Sigmoid colon (tissue), 7 donors: ENCODE measurements around the gene LOXHD1. TPM values are rescaled to one million over a fixed set of nuclear protein-coding genes. Genes with fewer than 3 reads are reported as not detected.

Experiments
- DNase-seq: peaks from one replicate; pipeline ENCODE4 v3.0.0-alpha.2; 2019
- H3K27ac ChIP-seq, 4 donors: fragments of 200-600 bp; sonication (generic); one replicate each; pipeline ENCODE4 v1.5.1; 2016 to 2019; ENCODE audit warnings: mild to moderate bottlenecking in 1 of 4
- H3K27me3 ChIP-seq, 3 donors: fragments of 200-600 bp; sonication (generic); one replicate each; pipeline ENCODE4 v1.5.1; 2019; ENCODE audit warnings: mild to moderate bottlenecking in 1 of 3
- H3K36me3 ChIP-seq, 4 donors: fragments of 200-600 bp; sonication (generic); one replicate each; pipeline ENCODE4 v1.5.1; 2016 to 2019
- H3K4me1 ChIP-seq, 4 donors: fragments of 200-600 bp; sonication (generic); one replicate each; pipeline ENCODE4 v1.5.1; 2017 to 2019
- H3K4me3 ChIP-seq, 4 donors: fragments of 200-600 bp; sonication (generic); one replicate each; pipeline ENCODE4 v1.5.1; 2017 to 2019; ENCODE audit warnings: mild to moderate bottlenecking in 2 of 4, moderate library complexity in 1 of 4
- H3K9me3 ChIP-seq, 4 donors: fragments of 200-600 bp in 3 of 4; sonication (generic) in 3 of 4; one replicate each; pipeline versions ENCODE4 v1.5.1 to v1.6.1; 2013 to 2019
- EP300 ChIP-seq, 4 donors: sonication (generic); formaldehyde crosslinking; IDR thresholded peaks; one replicate each; pipeline ENCODE4 v1.6.1; 2017; ENCODE audit warnings: antibody characterized with exemption in 4 of 4
- POLR2A ChIP-seq, 2 donors: fragments of 450-650 bp; IDR thresholded peaks; one replicate each; pipeline ENCODE4 v1.6.1; 2016; ENCODE audit warnings: antibody characterized with exemption in 2 of 2, mild to moderate bottlenecking in 2 of 2, moderate library complexity in 2 of 2
- POLR2AphosphoS5 ChIP-seq, 4 donors: sonication (generic); formaldehyde crosslinking; IDR thresholded peaks; one replicate each; pipeline ENCODE4 v1.6.1; 2017; ENCODE audit warnings: antibody characterized with exemption in 4 of 4
- WGBS, 2 donors: extraction: QIAGEN DNeasy Blood & Tissue Kit; methylation state at CpG; one replicate each; pipeline ENCODE4 v1.1.7; 2013; 5-methylcytosine and 5-hydroxymethylcytosine counted together
- intact Hi-C: fragments of 100-400 bp; cut with DNase I; formaldehyde crosslinking; loops from one replicate; pipeline ENCODE4 v1.15.1; 2023
- polyA plus RNA-seq, 3 donors: library from polyadenylated mRNA; stranded (reverse); fragments of 200-250 nt; gene quantifications; one replicate each; pipeline ENCODE4 v1.2.3, GENCODE V29; 2013
- total RNA-seq, 4 donors: library from RNA; depleted of rRNA; stranded (reverse); fragments of >200 nt; gene quantifications; one replicate each; pipeline ENCODE4 v1.1.0, GENCODE V29; 2016
- TF ChIP-seq, protein P1 (sequence below), 4 experiments: fragments of 450-650 bp in 3 of 4; fragments of 200-600 bp in 1 of 4; IDR thresholded peaks; one replicate each; pipeline ENCODE4 v1.5.1; 2016 to 2019; ENCODE audit warnings: antibody characterized with exemption in 4 of 4, mild to moderate bottlenecking in 3 of 4, moderate library complexity in 2 of 4
- donor health status: healthy with polysubstance abuse.
- donor health status: Bipolar disorder and iron deficiency.
- donor health status: healthy.

Gene LOXHD1
- total and polyA plus RNA-seq, 7 donors, result 0.06 to 0.28 (median 0.27) TPM; not detected in 4

DNA sequence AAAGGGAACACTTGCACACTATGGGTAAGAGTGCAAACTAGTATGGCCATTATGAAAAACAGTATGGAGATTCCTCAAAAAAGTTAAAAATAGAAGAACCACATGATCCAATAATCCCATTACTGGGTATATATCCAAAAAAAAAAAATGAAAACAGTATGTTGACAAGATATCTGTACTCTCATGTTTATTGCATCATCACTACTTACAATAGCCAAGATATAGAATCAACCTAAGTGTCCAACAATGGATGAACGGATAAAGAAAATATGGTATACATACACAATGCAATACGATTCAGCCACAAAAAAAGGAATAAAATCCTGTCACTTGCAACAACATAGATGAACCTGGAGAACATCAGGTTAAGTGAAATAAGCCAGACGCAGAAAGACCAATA is 73.3 kb downstream of the LOXHD1 start:
- H3K4me1 ChIP-seq, result no peaks in the 10 kb centered on the region

DNA sequence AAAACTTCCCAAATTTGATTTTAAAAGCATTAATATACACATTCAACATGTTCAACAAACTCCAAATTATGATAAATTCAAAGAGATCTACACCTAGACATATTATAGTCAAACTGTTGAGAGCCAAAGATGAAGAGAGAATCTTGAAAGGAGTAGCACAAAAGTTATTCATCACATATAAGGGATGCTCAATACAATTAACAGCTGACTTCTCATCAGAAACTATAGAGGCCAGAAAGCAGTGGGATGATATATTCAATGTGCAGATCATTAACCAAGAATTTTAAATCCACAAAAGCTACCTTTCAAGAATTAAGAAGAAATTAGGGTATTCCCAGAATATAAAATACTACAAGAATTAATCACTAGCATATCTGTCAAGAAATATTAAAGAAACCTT is 75.4 kb downstream of the LOXHD1 start:
- intact Hi-C loops, result no loop called here
- H3K36me3 ChIP-seq, result no peaks in the 10 kb centered on the region
- H3K4me3 ChIP-seq, result no peak overlapping the region
- DNase-seq, result no peak
- no peaks in the 10 kb centered on the region for H3K4me1 ChIP-seq
- no peak overlapping the region for H3K27ac ChIP-seq
- TF ChIP-seq, protein P1, sequence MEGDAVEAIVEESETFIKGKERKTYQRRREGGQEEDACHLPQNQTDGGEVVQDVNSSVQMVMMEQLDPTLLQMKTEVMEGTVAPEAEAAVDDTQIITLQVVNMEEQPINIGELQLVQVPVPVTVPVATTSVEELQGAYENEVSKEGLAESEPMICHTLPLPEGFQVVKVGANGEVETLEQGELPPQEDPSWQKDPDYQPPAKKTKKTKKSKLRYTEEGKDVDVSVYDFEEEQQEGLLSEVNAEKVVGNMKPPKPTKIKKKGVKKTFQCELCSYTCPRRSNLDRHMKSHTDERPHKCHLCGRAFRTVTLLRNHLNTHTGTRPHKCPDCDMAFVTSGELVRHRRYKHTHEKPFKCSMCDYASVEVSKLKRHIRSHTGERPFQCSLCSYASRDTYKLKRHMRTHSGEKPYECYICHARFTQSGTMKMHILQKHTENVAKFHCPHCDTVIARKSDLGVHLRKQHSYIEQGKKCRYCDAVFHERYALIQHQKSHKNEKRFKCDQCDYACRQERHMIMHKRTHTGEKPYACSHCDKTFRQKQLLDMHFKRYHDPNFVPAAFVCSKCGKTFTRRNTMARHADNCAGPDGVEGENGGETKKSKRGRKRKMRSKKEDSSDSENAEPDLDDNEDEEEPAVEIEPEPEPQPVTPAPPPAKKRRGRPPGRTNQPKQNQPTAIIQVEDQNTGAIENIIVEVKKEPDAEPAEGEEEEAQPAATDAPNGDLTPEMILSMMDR (IDR thresholded peaks at IDR 0.05), result no peak
- TF ChIP-seq POLR2A (IDR thresholded peaks at IDR 0.05) (no peak), EP300 (IDR thresholded peaks at IDR 0.05) (no peak), POLR2AphosphoS5 (IDR thresholded peaks at IDR 0.05) (no peak)
- no peaks in the 10 kb centered on the region for H3K27me3 ChIP-seq
- peaks cover 0 to 9% (median 3%) of the 10 kb centered on the region in 4 donors for H3K9me3 ChIP-seq

More for the DNA sequence above, 73.3 kb downstream of the LOXHD1 start:
- no peaks in the 10 kb centered on the region for H3K27me3 ChIP-seq
- TF ChIP-seq POLR2A (IDR thresholded peaks at IDR 0.05) (no peak), EP300 (IDR thresholded peaks at IDR 0.05) (no peak), POLR2AphosphoS5 (IDR thresholded peaks at IDR 0.05) (no peak)
- TF ChIP-seq, protein P1 (IDR thresholded peaks at IDR 0.05), result no peak
- peaks cover 0 to 9% (median 3%) of the 10 kb centered on the region in 4 donors for H3K9me3 ChIP-seq
- no peak overlapping the region for H3K4me3 ChIP-seq
- no peak for DNase-seq
- H3K36me3 ChIP-seq, result no peaks in the 10 kb centered on the region
- intact Hi-C loops, result no loop called here
- 91 to 93% methylated on average over 3 of the region's 3 CpGs for WGBS, 2 donors
- H3K27ac ChIP-seq, result no peak overlapping the region

DNA sequence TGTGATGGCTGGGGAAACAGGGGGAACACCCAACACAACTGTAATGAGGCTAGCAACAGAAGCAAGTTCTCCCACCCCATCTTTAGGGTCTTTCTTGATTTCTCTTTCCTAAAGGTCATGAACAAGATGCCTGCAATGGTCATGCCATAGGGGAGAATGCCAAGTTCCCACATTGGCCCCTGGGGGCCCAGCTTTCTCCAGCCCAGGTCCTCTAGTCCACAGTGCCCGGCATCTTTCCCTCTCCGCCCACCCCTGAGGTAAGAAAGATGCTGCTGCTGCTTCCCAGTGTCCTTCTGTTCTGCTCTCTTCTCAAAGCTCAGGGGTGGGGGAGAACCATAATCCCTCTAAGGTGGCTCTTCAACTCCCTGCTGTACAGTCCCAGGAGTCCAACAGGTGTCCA is 78.0 kb downstream of the LOXHD1 start:
- H3K36me3 ChIP-seq, result no peaks in the 10 kb centered on the region
- no peak for DNase-seq
- no peaks in the 10 kb centered on the region for H3K27me3 ChIP-seq
- H3K27ac ChIP-seq, result no peak overlapping the region
- WGBS, 2 donors, result 97% methylated on average over 2 of the region's 2 CpGs
- H3K4me3 ChIP-seq, result no peak overlapping the region
- peaks cover 0 to 9% (median 3%) of the 10 kb centered on the region in 4 donors for H3K9me3 ChIP-seq
- intact Hi-C loops, result no loop called here
- no peaks in the 10 kb centered on the region for H3K4me1 ChIP-seq
- TF ChIP-seq, protein P1 (IDR thresholded peaks at IDR 0.05), result no peak
- TF ChIP-seq EP300 (IDR thresholded peaks at IDR 0.05), result no peak
- TF ChIP-seq POLR2AphosphoS5 (IDR thresholded peaks at IDR 0.05), result no peak
- TF ChIP-seq POLR2A (IDR thresholded peaks at IDR 0.05), result no peak

DNA sequence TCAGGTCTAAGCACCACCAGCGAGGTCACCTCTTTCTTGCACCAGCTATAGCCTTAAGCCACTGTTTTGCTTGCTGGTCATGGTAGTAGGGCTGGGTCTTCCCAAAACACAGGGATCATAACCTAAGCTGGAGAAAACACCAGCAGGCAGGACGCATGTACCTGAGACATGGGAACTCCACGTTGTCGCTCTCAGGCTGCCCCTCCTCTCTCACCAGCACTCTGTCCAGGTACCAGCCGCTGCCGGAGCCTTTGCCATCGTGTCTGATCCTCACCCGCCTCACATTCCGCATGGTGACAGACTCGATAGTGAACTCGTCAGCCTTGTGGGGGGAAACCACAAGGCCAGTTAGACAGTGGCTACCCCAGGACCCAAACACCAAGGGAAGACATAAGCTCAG is 79.5 kb downstream of the LOXHD1 start:
- no peak overlapping the region for H3K27ac ChIP-seq
- TF ChIP-seq POLR2A (IDR thresholded peaks at IDR 0.05) (no peak), EP300 (IDR thresholded peaks at IDR 0.05) (no peak), POLR2AphosphoS5 (IDR thresholded peaks at IDR 0.05) (no peak)
- TF ChIP-seq, protein P1 (IDR thresholded peaks at IDR 0.05), result no peak
- H3K36me3 ChIP-seq, result no peaks in the 10 kb centered on the region
- DNase-seq, result no peak
- no peaks in the 10 kb centered on the region for H3K27me3 ChIP-seq
- no peaks in the 10 kb centered on the region for H3K4me1 ChIP-seq
- intact Hi-C loops, result no loop called here
- peaks cover 0 to 9% (median 3%) of the 10 kb centered on the region in 4 donors for H3K9me3 ChIP-seq
- no peak overlapping the region for H3K4me3 ChIP-seq
- WGBS, 2 donors, result 82 to 89% methylated on average over 11 of the region's 11 CpGs

DNA sequence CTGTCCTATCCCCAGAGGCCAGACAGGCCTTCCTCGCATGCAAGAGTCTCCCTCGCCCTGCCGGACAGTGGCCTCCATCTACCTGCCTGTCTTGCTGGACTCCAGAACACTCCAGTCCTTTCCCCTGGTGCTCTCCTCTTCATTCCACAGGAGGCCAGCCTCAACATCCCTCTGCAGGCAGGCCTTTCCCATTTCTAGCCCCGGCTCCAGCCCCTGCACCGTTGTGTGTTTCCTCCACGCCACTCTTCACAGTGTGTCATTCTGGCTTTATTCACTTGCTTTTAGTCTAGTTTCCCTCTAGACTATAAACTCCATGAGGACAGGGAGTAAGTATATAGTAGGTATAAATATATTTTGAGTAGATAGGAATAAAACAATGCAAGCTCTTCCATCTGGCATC is 81.2 kb downstream of the LOXHD1 start:
- no peak overlapping the region for H3K4me3 ChIP-seq
- 94 to 96% methylated on average over 6 of the region's 6 CpGs for WGBS, 2 donors
- no peaks in the 10 kb centered on the region for H3K36me3 ChIP-seq
- intact Hi-C loops, result no loop called here
- TF ChIP-seq POLR2AphosphoS5 (IDR thresholded peaks at IDR 0.05) (no peak), POLR2A (IDR thresholded peaks at IDR 0.05) (no peak), EP300 (IDR thresholded peaks at IDR 0.05) (no peak)
- TF ChIP-seq, protein P1 (IDR thresholded peaks at IDR 0.05), result no peak
- H3K9me3 ChIP-seq, result peaks cover 0 to 5% (median under 1%) of the 10 kb centered on the region in 4 donors
- no peaks in the 10 kb centered on the region for H3K27me3 ChIP-seq
- no peak overlapping the region for H3K27ac ChIP-seq
- H3K4me1 ChIP-seq, result no peaks in the 10 kb centered on the region
- DNase-seq, result no peak
